ENCODE measurements around the gene TPM1. TPM values are rescaled to one million over a fixed set of nuclear protein-coding genes. Genes with fewer than 3 reads are reported as not detected.

TPM1 gene
- total and polyA plus RNA-seq, 4 donors: 64.7 to 101 (median 71.5) TPM

GRCh38 chr15:63015618-63016017 lies 26.9 kb upstream of the TPM1 start (continued):
- peak; percentile 26 for TF ChIP-seq MAX (IDR thresholded peaks at IDR 0.05)
- no peak for TF ChIP-seq RAD21 (IDR thresholded peaks at IDR 0.05)

DNA sequence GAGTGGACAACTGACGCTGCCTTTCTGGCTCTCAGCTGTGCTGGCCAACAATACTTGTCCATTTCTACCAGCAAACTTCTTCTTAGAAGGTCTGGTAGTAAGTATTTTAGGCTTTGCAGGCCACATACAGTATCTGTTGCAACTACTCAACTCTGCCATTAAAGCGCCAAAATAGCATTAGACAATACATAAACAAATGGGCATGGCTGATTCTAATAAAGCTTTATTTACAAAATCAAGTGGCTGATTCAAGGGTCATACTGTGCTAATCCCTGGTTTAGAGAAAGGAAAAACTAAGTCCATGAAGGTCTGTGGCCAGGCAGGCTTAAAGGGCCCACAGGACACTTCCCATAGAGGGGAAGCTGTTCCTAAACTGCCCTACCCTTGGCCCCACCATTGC lies 26.3 kb upstream of the TPM1 start:
- H3K4me1 ChIP-seq (ENCODE audit: control insufficient read depth in 4 of 4, insufficient read depth in 4 of 4, low read length in 3 of 4): peaks cover 4 to 21% (median 17%) of the 10 kb centered on the region in 4 donors
- no peak for DNase-seq (ENCODE audit: low spot score)
- H3K27me3 ChIP-seq (ENCODE audit: control insufficient read depth in 4 of 4, insufficient read depth in 4 of 4, low read length in 3 of 4): no peaks in the 10 kb centered on the region
- 95% methylated on average over 2 of the region's 2 CpGs for WGBS
- TF ChIP-seq FOXA2 (IDR thresholded peaks at IDR 0.05) (no peak), REST (IDR thresholded peaks at IDR 0.05) (no peak), MAX (IDR thresholded peaks at IDR 0.05) (no peak)
- no peak overlapping the region for H3K4me3 ChIP-seq (ENCODE audit: low read depth in 1 of 3, low read length in 3 of 3)
- no peaks in the 10 kb centered on the region for H3K9me3 ChIP-seq (ENCODE audit: control insufficient read depth in 4 of 4, low read length in 3 of 4)
- peak overlapping the region; percentile 53 to 80 for H3K27ac ChIP-seq (ENCODE audit: low read depth in 1 of 2, low read length in 2 of 2)
- H3K9ac ChIP-seq (ENCODE audit: low read depth in 1 of 2, low read length in 2 of 2): no peak overlapping the region
- H3K36me3 ChIP-seq (ENCODE audit: control insufficient read depth in 4 of 4, insufficient read depth in 3 of 4, low read depth in 1 of 4, low read length in 3 of 4): no peaks in the 10 kb centered on the region

GRCh38 chr15:63018639-63019038 lies 23.9 kb upstream of the TPM1 start:
- WGBS: 95% methylated on average over 1 of the region's 1 CpG
- TF ChIP-seq SP1 (IDR thresholded peaks at IDR 0.05) (no peak), JUND (IDR thresholded peaks at IDR 0.05) (no peak), NR2F2 (IDR thresholded peaks at IDR 0.05) (no peak), TAF1 (conservative IDR thresholded peaks at IDR 0.05) (no peak), HNF4G (IDR thresholded peaks at IDR 0.05) (no peak), GABPA (IDR thresholded peaks at IDR 0.05 in 1 of 2, conservative IDR thresholded peaks at IDR 0.05 in 1 of 2) (no peak), RAD21 (IDR thresholded peaks at IDR 0.05) (no peak), EGR1 (IDR thresholded peaks at IDR 0.05; ENCODE audit: low read depth in 2 of 2) (no peak)
- H3K27ac ChIP-seq (ENCODE audit: low read depth in 1 of 2, low read length in 2 of 2): no peak overlapping the region
- H3K27me3 ChIP-seq (ENCODE audit: control insufficient read depth in 4 of 4, insufficient read depth in 4 of 4, low read length in 3 of 4): no peaks in the 10 kb centered on the region
- no peaks in the 10 kb centered on the region for H3K9me3 ChIP-seq (ENCODE audit: control insufficient read depth in 4 of 4, low read length in 3 of 4)
- H3K4me1 ChIP-seq (ENCODE audit: control insufficient read depth in 4 of 4, insufficient read depth in 4 of 4, low read length in 3 of 4): peaks cover 0 to 13% (median 7%) of the 10 kb centered on the region in 4 donors
- no peak overlapping the region for H3K9ac ChIP-seq (ENCODE audit: low read depth in 1 of 2, low read length in 2 of 2)
- no peak overlapping the region for H3K4me3 ChIP-seq (ENCODE audit: low read depth in 1 of 3, low read length in 3 of 3)
- DNase-seq (ENCODE audit: low spot score): no peak
- H3K36me3 ChIP-seq (ENCODE audit: control insufficient read depth in 4 of 4, insufficient read depth in 3 of 4, low read depth in 1 of 4, low read length in 3 of 4): no peaks in the 10 kb centered on the region

DNA sequence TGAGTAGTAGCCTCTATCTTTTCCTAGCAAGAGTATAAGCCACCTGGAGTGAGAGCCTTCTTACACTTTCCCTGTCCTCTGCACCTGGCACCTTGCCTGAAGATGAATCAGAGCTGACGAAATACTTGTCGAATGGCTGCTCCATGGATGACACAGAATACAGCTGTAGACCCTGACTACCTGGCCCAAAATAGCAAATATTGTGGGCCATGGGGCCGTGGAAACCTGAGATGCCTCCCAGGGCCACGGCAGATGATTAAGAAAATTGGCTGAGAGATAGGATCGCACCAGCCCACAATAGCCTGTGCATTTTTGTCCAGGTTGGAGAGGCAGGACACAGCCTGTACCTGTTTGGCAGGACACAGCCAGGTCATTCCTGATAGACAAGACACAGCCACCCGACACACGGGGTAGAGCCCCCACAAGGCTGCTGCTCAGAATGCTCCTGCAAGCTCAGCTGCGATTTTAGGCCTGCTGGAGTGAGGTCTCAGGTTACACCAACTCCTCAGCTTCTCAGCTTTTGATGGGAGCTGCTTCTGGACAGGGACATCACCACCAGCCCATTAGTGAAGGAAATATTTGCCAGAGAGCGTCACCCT lies 22.9 kb upstream of the TPM1 start:
- no peak overlapping the region for H3K4me3 ChIP-seq (ENCODE audit: low read depth in 1 of 3, low read length in 3 of 3)
- H3K27ac ChIP-seq (ENCODE audit: low read depth in 1 of 2, low read length in 2 of 2): no peak overlapping the region
- H3K9ac ChIP-seq (ENCODE audit: low read depth in 1 of 2, low read length in 2 of 2): no peak overlapping the region
- H3K27me3 ChIP-seq (ENCODE audit: control insufficient read depth in 4 of 4, insufficient read depth in 4 of 4, low read length in 3 of 4): no peaks in the 10 kb centered on the region
- WGBS: 78% methylated on average over 9 of the region's 9 CpGs
- no peaks in the 10 kb centered on the region for H3K36me3 ChIP-seq (ENCODE audit: control insufficient read depth in 4 of 4, insufficient read depth in 3 of 4, low read depth in 1 of 4, low read length in 3 of 4)
- no peaks in the 10 kb centered on the region for H3K9me3 ChIP-seq (ENCODE audit: control insufficient read depth in 4 of 4, low read length in 3 of 4)
- no peak for DNase-seq (ENCODE audit: low spot score)
- H3K4me1 ChIP-seq (ENCODE audit: control insufficient read depth in 4 of 4, insufficient read depth in 4 of 4, low read length in 3 of 4): peaks cover 0 to 13% (median 7%) of the 10 kb centered on the region in 4 donors
- TF ChIP-seq FOXA2 (IDR thresholded peaks at IDR 0.05) (no peak), MAX (IDR thresholded peaks at IDR 0.05) (no peak), NR2F2 (IDR thresholded peaks at IDR 0.05) (no peak), TAF1 (conservative IDR thresholded peaks at IDR 0.05) (no peak), REST (IDR thresholded peaks at IDR 0.05) (no peak), SP1 (IDR thresholded peaks at IDR 0.05) (no peak)
- TF ChIP-seq, protein P1, sequence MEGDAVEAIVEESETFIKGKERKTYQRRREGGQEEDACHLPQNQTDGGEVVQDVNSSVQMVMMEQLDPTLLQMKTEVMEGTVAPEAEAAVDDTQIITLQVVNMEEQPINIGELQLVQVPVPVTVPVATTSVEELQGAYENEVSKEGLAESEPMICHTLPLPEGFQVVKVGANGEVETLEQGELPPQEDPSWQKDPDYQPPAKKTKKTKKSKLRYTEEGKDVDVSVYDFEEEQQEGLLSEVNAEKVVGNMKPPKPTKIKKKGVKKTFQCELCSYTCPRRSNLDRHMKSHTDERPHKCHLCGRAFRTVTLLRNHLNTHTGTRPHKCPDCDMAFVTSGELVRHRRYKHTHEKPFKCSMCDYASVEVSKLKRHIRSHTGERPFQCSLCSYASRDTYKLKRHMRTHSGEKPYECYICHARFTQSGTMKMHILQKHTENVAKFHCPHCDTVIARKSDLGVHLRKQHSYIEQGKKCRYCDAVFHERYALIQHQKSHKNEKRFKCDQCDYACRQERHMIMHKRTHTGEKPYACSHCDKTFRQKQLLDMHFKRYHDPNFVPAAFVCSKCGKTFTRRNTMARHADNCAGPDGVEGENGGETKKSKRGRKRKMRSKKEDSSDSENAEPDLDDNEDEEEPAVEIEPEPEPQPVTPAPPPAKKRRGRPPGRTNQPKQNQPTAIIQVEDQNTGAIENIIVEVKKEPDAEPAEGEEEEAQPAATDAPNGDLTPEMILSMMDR (IDR thresholded peaks at IDR 0.05; ENCODE audit: low read depth, low read length, missing input control): no peak

Data from liver (tissue), 9 donors.